A549 (cell line): Measurements from ENCODE around the gene ABCA2. TPM values are rescaled to one million over a fixed set of nuclear protein-coding genes. Genes with fewer than 3 reads are reported as not detected.

Experiments used
- ATAC-seq, 2 experiments: fragments of 200-7000 bp in 1 of 2; fragments of >200 bp in 1 of 2; cut with Nextera tagmentation in 1 of 2; cut with Tn5 transposase in 1 of 2; 3 replicates each; pipeline versions ENCODE4 v1.8.0 to v1.9.1; 2018 to 2020; ENCODE audit warnings: mild to moderate bottlenecking in 1 of 2, moderate library complexity in 1 of 2
- CTCF ChIA-PET: fragments of 300-600 bp; sonication (Branson Sonifier 250); formaldehyde crosslinking; extraction: SDS; loops from one replicate; lab custom pipeline; 2021; ENCODE audit warnings: antibody characterized with exemption, inconsistent platforms; lab: Yijun Ruan, JAX
- POLR2A ChIA-PET: fragments of 350-600 bp; formaldehyde crosslinking; extraction: SDS; loops from one replicate; lab custom pipeline; 2021; ENCODE audit warnings: antibody characterized with exemption, inconsistent platforms; lab: Yijun Ruan, JAX
- DNase-seq, 2 experiments: peaks; one replicate each; pipeline versions ENCODE4 v3.0.0 to v3.0.0-alpha.2; 2011 to 2016; ENCODE audit warnings: low read depth in 1 of 2, low spot score in 1 of 2
- FAIRE-seq: peaks from 2 replicates; lab custom pipeline; 2011; peaks lifted over from hg19 to GRCh38; lab: Jason Lieb, UNC
- H3K27ac ChIP-seq, 2 experiments: fragments of >200 bp; sonication (Bioruptor Twin); formaldehyde crosslinking; 3 replicates each; pipeline ENCODE4 v1.5.1; 2016 to 2017
- H3K4me1 ChIP-seq: fragments of >200 bp; sonication (Bioruptor Twin); formaldehyde crosslinking; 3 replicates; pipeline ENCODE4 v1.6.1; 2016
- H3K4me2 ChIP-seq: fragments of >200 bp; sonication (Bioruptor Twin); formaldehyde crosslinking; 3 replicates; pipeline ENCODE4 v1.6.1; 2016
- H3K4me3 ChIP-seq: fragments of >200 bp; sonication (Bioruptor Twin); formaldehyde crosslinking; 3 replicates; pipeline ENCODE4 v1.5.1; 2016
- H3K9me3 ChIP-seq: fragments of >200 bp; sonication (Bioruptor Twin); formaldehyde crosslinking; 3 replicates; pipeline ENCODE4 v1.6.1; 2016
- BHLHE40 ChIP-seq: IDR thresholded peaks from 2 replicates; pipeline ENCODE4 v1.6.1; 2012; ENCODE audit warnings: low read depth, low read length, inconsistent platforms
- CBX2 ChIP-seq: fragments of 200-600 bp; sonication (generic); IDR thresholded peaks from 2 replicates; pipeline ENCODE4 v1.6.1; 2016; ENCODE audit warnings: low read depth, mild to moderate bottlenecking, borderline replicate concordance
- CHD4 ChIP-seq: fragments of 200-600 bp; sonication (generic); IDR thresholded peaks from 2 replicates; pipeline ENCODE4 v1.6.1; 2016; ENCODE audit warnings: antibody characterized with exemption, mild to moderate bottlenecking, borderline replicate concordance
- E2F6 ChIP-seq: IDR thresholded peaks from 2 replicates; pipeline ENCODE4 v1.6.1; 2012; ENCODE audit warnings: low read depth, borderline replicate concordance
- EHMT2 ChIP-seq: fragments of 200-600 bp; sonication (generic); IDR thresholded peaks from 2 replicates; pipeline ENCODE4 v1.6.1; 2016; ENCODE audit warnings: antibody characterized with exemption, low read depth, mild to moderate bottlenecking, moderate library complexity
- GATA3 ChIP-seq: IDR thresholded peaks from 2 replicates; pipeline ENCODE4 v1.6.1; 2012; ENCODE audit warnings: borderline replicate concordance
- HDAC2 ChIP-seq: fragments of 200-600 bp; sonication (generic); IDR thresholded peaks from 2 replicates; pipeline ENCODE4 v1.6.1; 2016
- HEYL ChIP-seq: fragments of 250-450 bp; sonication (Bioruptor Pico); IDR thresholded peaks from 2 replicates; pipeline ENCODE4 v1.8.0; 2021; ENCODE audit warnings: mild to moderate bottlenecking, moderate library complexity
- HOXB5 ChIP-seq: fragments of 250-450 bp; sonication (Bioruptor Pico); IDR thresholded peaks from 2 replicates; pipeline ENCODE4 v1.5.0; 2020; ENCODE audit warnings: mild to moderate bottlenecking, moderate library complexity
- JUN ChIP-seq, 2 experiments: fragments of >200 bp; sonication (Bioruptor Twin); formaldehyde crosslinking; IDR thresholded peaks; 2 replicates in 1 of 2; 3 replicates in 1 of 2; pipeline ENCODE4 v1.6.1; 2016 to 2017
- MAFK ChIP-seq: fragments of 450-650 bp; IDR thresholded peaks from 2 replicates; pipeline ENCODE4 v1.6.1; 2014; ENCODE audit not compliant: partially characterized antibody
- MAX ChIP-seq: IDR thresholded peaks from 2 replicates; pipeline ENCODE4 v1.6.1; 2012
- MAZ ChIP-seq: fragments of 150-350 bp; IDR thresholded peaks from 2 replicates; pipeline ENCODE4 v1.6.1; 2014; ENCODE audit warnings: antibody characterized with exemption, low read depth, low read length, borderline replicate concordance
- MYC ChIP-seq: IDR thresholded peaks from 2 replicates; pipeline ENCODE4 v1.6.1; 2012; ENCODE audit warnings: mild to moderate bottlenecking, inconsistent platforms, low read length, improper control_type of control experiment, borderline replicate concordance
- PHF8 ChIP-seq: fragments of 200-600 bp; sonication (generic); IDR thresholded peaks from 2 replicates; pipeline ENCODE4 v1.6.1; 2016; ENCODE audit warnings: low read depth, mild to moderate bottlenecking, antibody characterized with exemption, moderate library complexity, borderline replicate concordance
- POLR2AphosphoS2 ChIP-seq: conservative IDR thresholded peaks from 2 replicates; pipeline ENCODE4 v1.6.1; 2012; ENCODE audit warnings: low read length, improper control_type of control experiment, inconsistent platforms
- RARB ChIP-seq: fragments of 250-450 bp; sonication (Bioruptor Pico); IDR thresholded peaks from 2 replicates; pipeline ENCODE4 v1.8.0; 2021; ENCODE audit warnings: mild to moderate bottlenecking, moderate library complexity
- RCOR1 ChIP-seq: fragments of 150-350 bp; IDR thresholded peaks from 2 replicates; pipeline ENCODE4 v1.6.1; 2014; ENCODE audit warnings: antibody characterized with exemption, low read length, low read depth
- RFX5 ChIP-seq: fragments of 450-650 bp; IDR thresholded peaks from 2 replicates; pipeline ENCODE4 v1.7.1; 2014; ENCODE audit warnings: antibody characterized with exemption, mild to moderate bottlenecking, moderate library complexity
- SMC3 ChIP-seq: fragments of >200 bp; sonication (Bioruptor Twin); formaldehyde crosslinking; IDR thresholded peaks from 3 replicates; pipeline ENCODE4 v1.6.1; 2018; ENCODE audit warnings: inconsistent platforms
- SREBF2 ChIP-seq: fragments of 450-650 bp; IDR thresholded peaks from 2 replicates; pipeline ENCODE4 v1.6.1; 2014; ENCODE audit warnings: mild to moderate bottlenecking, moderate library complexity
- TFCP2L1 ChIP-seq: fragments of 250-450 bp; sonication (Bioruptor Pico); IDR thresholded peaks from 2 replicates; pipeline ENCODE4 v1.5.0; 2021; ENCODE audit warnings: mild to moderate bottlenecking
- TP53 ChIP-seq: fragments of 250-450 bp; sonication (Bioruptor Pico); IDR thresholded peaks from 2 replicates; pipeline ENCODE4 v1.5.0; 2021; ENCODE audit warnings: mild to moderate bottlenecking, moderate library complexity
- USF2 ChIP-seq: fragments of 450-650 bp; IDR thresholded peaks from 2 replicates; pipeline ENCODE4 v1.6.1; 2014; ENCODE audit warnings: antibody characterized with exemption
- ZSCAN20 ChIP-seq: fragments of 250-450 bp; sonication (Bioruptor Pico); IDR thresholded peaks from 2 replicates; pipeline ENCODE4 v1.8.0; 2022; ENCODE audit warnings: mild to moderate bottlenecking, moderate library complexity
- WGBS: methylation state at CpG from one replicate; pipeline ENCODE4 v1.1.6; 2017; ENCODE audit errors: missing lambda C conversion rate; 5-methylcytosine and 5-hydroxymethylcytosine counted together
- polyA plus RNA-seq, 4 experiments: library from polyadenylated mRNA; depleted of rRNA in 3 of 4; stranded (reverse); fragments of >200 nt; fragmentation: RNase III in 1 of 4; extraction: RNeasy Plus Mini Kit Qiagen cat#74134 plus additional on column Dnase treatment in 1 of 4; gene quantifications; 2 replicates in 3 of 4; 3 replicates in 1 of 4; pipeline ENCODE4 v1.2.3, GENCODE V29; 2011 to 2017

ABCA2 gene
- polyA plus RNA-seq, 2 of the 4 experiments (the other 2 are of a cell fraction) = 8.3 to 24.7 TPM

- FAIRE-seq = no peak
- ChIA-PET POLR2A (interaction anchor here (0.9 kb wide), 1 partner anchor 20 kb away, joined by 3 read pairs; the partner anchor contains the start of gene PAXX), CTCF (interaction anchor here (1.5 to 7.8 kb wide), 4 partner anchors 26 to 63 kb away, joined by 3 to 64 read pairs (median 10); partner anchors contain the start of genes C8G and FBXW5)
- H3K4me2 ChIP-seq = no peak overlapping the region
- no peak overlapping the region for H3K27ac ChIP-seq
- ATAC-seq = no peak
- TF ChIP-seq HEYL (no peak), GATA3 (no peak), POLR2AphosphoS2 (no peak), SMC3 (no peak), PHF8 (no peak), HOXB5 (no peak), CHD4 (no peak)
- DNase-seq = no peak
- H3K9me3 ChIP-seq = no peaks in the 10 kb centered on the region
- H3K4me1 ChIP-seq = peaks cover 10% of the 10 kb centered on the region
- WGBS = 61% methylated on average over 9 of the region's 11 CpGs
- H3K4me3 ChIP-seq = no peak overlapping the region
Measured at GRCh38 chr9:136972335-136972734, 55.7 kb downstream of the ABCA2 start.

- H3K4me3 ChIP-seq = no peak overlapping the region
- DNase-seq (no peak), ATAC-seq (no peak), FAIRE-seq (no peak)
- 68% methylated on average over 12 of the region's 14 CpGs for WGBS
- no peaks in the 10 kb centered on the region for H3K9me3 ChIP-seq
- no peak overlapping the region for H3K27ac ChIP-seq
- TF ChIP-seq HDAC2 (no peak), MAZ (no peak), TFCP2L1 (CRISPR knock-in tag) (no peak), MAFK (no peak), ZSCAN20 (no peak), POLR2AphosphoS2 (no peak), E2F6 (no peak), EHMT2 (no peak), RARB (CRISPR knock-in tag) (no peak), RFX5 (no peak), RCOR1 (no peak), BHLHE40 (no peak)
- CTCF ChIA-PET = interaction anchor here (1.0 to 7.8 kb wide), 6 partner anchors 10 to 64 kb away, joined by 3 to 64 read pairs (median 5); partner anchors contain the start of genes C8G and FBXW5
- H3K4me2 ChIP-seq = no peak overlapping the region
- peaks cover 10% of the 10 kb centered on the region for H3K4me1 ChIP-seq
- POLR2A ChIA-PET = interaction anchor here (0.9 kb wide), 1 partner anchor 20 kb away, joined by 3 read pairs; the partner anchor contains the start of gene PAXX
Measured at GRCh38 chr9:136971746-136972145, 56.3 kb downstream of the ABCA2 start.

GRCh38 chr9:136970361-136970760, 57.7 kb downstream of the ABCA2 start:
- CTCF ChIA-PET = interaction anchor here (1.0 to 7.8 kb wide), 4 partner anchors 10 to 65 kb away, joined by 3 to 64 read pairs (median 10); partner anchors contain the start of genes C8G and FBXW5
- peaks cover 10% of the 10 kb centered on the region for H3K4me1 ChIP-seq
- 81% methylated on average over 5 of the region's 11 CpGs for WGBS

More at GRCh38 chr9:136970361-136970760, 57.7 kb downstream of the ABCA2 start:
- DNase-seq (no peak), FAIRE-seq (no peak), ATAC-seq (no peak)
- Histone ChIP-seq H3K4me2 (no peak overlapping the region), H3K9me3 (no peaks in the 10 kb centered on the region), H3K27ac (no peak overlapping the region; a peak in 1 of 6 replicates), H3K4me3 (no peak overlapping the region)
- TF ChIP-seq MAX = no peak
- TF ChIP-seq MYC = no peak
- TF ChIP-seq MAFK = no peak
- TF ChIP-seq MAZ = no peak
- TF ChIP-seq TP53 (CRISPR knock-in tag) = no peak
- TF ChIP-seq HOXB5 = no peak
- TF ChIP-seq USF2 = no peak
- no peak for TF ChIP-seq JUN (IDR thresholded peaks at IDR 0.05)
- TF ChIP-seq CBX2 = no peak
- TF ChIP-seq SREBF2 = no peak
- POLR2A ChIA-PET = no interaction called here
